ENCODE results near the gene WDR90. TPM values are rescaled to one million over a fixed set of nuclear protein-coding genes. Genes with fewer than 3 reads are reported as not detected.
A peak's percentile ranks its signal among the peaks of the same experiment; 100 is the strongest.

WDR90 gene
- total RNA-seq, 1 experiment from 2014 or later: 147 TPM

GRCh38 chr16:692356-693108, 43.4 kb downstream of the WDR90 start:
- ChIA-PET CTCF (no interaction called here), POLR2A (ENCODE audit: low non-redundant PET) (no interaction called here)
- intact Hi-C loops (cut with micrococcal nuclease; ENCODE audit: unreplicated experiment): no loop called here
- Histone ChIP-seq H3K27me3 (replicated peaks; ENCODE audit: insufficient read depth, low read depth, low read length, poor library complexity) (peaks cover 36% of the 10 kb centered on the region), H3K4me1 (ENCODE audit: insufficient read depth, low read length, poor library complexity, severe bottlenecking) (peaks cover 22% of the 10 kb centered on the region), H3K4me3 (ENCODE audit: low read depth, low read length, poor library complexity, severe bottlenecking) (no peak overlapping the region), H3K36me3 (ENCODE audit: insufficient read depth, low read length, poor library complexity, severe bottlenecking) (no peaks in the 10 kb centered on the region), H3K27ac (ENCODE audit: low read depth, low read length, poor library complexity, severe bottlenecking) (no peak overlapping the region), H3K9me3 (ENCODE audit: low read depth, low read length, poor library complexity, severe bottlenecking) (no peaks in the 10 kb centered on the region)
- DNase-seq (ENCODE audit: low spot score): no peak
- BruUV-seq (replicated peaks): no TSS peak
- TF ChIP-seq EZH2 (IDR thresholded peaks at IDR 0.05; ENCODE audit: borderline replicate concordance, low read depth, low read length, poor library complexity, severe bottlenecking) (no peak), CTCF (conservative IDR thresholded peaks at IDR 0.05; ENCODE audit: low read depth, low read length) (no peak)

- intact Hi-C loops (cut with micrococcal nuclease; ENCODE audit: unreplicated experiment): no loop called here
- Histone ChIP-seq H3K27me3 (replicated peaks; ENCODE audit: insufficient read depth, low read depth, low read length, poor library complexity) (peaks cover 38% of the 10 kb centered on the region), H3K9me3 (ENCODE audit: low read depth, low read length, poor library complexity, severe bottlenecking) (no peaks in the 10 kb centered on the region), H3K4me1 (ENCODE audit: insufficient read depth, low read length, poor library complexity, severe bottlenecking) (peaks cover 22% of the 10 kb centered on the region), H3K27ac (ENCODE audit: low read depth, low read length, poor library complexity, severe bottlenecking) (no peak overlapping the region), H3K4me3 (ENCODE audit: low read depth, low read length, poor library complexity, severe bottlenecking) (no peak overlapping the region), H3K36me3 (ENCODE audit: insufficient read depth, low read length, poor library complexity, severe bottlenecking) (no peaks in the 10 kb centered on the region)
- no TSS peak for BruUV-seq (replicated peaks)
- TF ChIP-seq EZH2 (IDR thresholded peaks at IDR 0.05; ENCODE audit: borderline replicate concordance, low read depth, low read length, poor library complexity, severe bottlenecking): no peak
- TF ChIP-seq CTCF (conservative IDR thresholded peaks at IDR 0.05; ENCODE audit: low read depth, low read length): no peak
- ChIA-PET POLR2A (ENCODE audit: low non-redundant PET) (no interaction called here), CTCF (interaction anchor here (1.4 kb wide), 1 partner anchor 19 kb away, joined by 3 read pairs; no protein-coding TSS in a partner anchor)
- DNase-seq (ENCODE audit: low spot score): no peak
Observed at GRCh38 chr16:693364-693763, 44.2 kb downstream of the WDR90 start.

GRCh38 chr16:693766-694165, 44.6 kb downstream of the WDR90 start:
- DNase-seq (ENCODE audit: low spot score): peak; percentile 63
- no TSS peak for BruUV-seq (replicated peaks)
- TF ChIP-seq EZH2 (IDR thresholded peaks at IDR 0.05; ENCODE audit: borderline replicate concordance, low read depth, low read length, poor library complexity, severe bottlenecking): no peak
- TF ChIP-seq CTCF (conservative IDR thresholded peaks at IDR 0.05; ENCODE audit: low read depth, low read length): no peak
- intact Hi-C loops (cut with micrococcal nuclease; ENCODE audit: unreplicated experiment): no loop called here
- Histone ChIP-seq H3K27ac (ENCODE audit: low read depth, low read length, poor library complexity, severe bottlenecking) (no peak overlapping the region), H3K4me1 (ENCODE audit: insufficient read depth, low read length, poor library complexity, severe bottlenecking) (peaks cover 22% of the 10 kb centered on the region), H3K27me3 (replicated peaks; ENCODE audit: insufficient read depth, low read depth, low read length, poor library complexity) (peaks cover 40% of the 10 kb centered on the region), H3K36me3 (ENCODE audit: insufficient read depth, low read length, poor library complexity, severe bottlenecking) (no peaks in the 10 kb centered on the region), H3K9me3 (ENCODE audit: low read depth, low read length, poor library complexity, severe bottlenecking) (no peaks in the 10 kb centered on the region), H3K4me3 (ENCODE audit: low read depth, low read length, poor library complexity, severe bottlenecking) (peak overlapping the region; percentile 35)
- CTCF ChIA-PET: interaction anchor here (1.4 kb wide), 1 partner anchor 19 kb away, joined by 3 read pairs; no protein-coding TSS in a partner anchor
- POLR2A ChIA-PET (ENCODE audit: low non-redundant PET): no interaction called here
